Myocyte (in vitro differentiated cells): ENCODE measurements around the gene TANGO6. TPM values are rescaled to one million over a fixed set of nuclear protein-coding genes. Genes with fewer than 3 reads are reported as not detected.
A peak's percentile ranks its signal among the peaks of the same experiment; 100 is the strongest.

Experiments used
- DNase-seq: peaks from one replicate; pipeline ENCODE4 v3.0.0-alpha.2; 2012; ENCODE audit warnings: low read depth
- total RNA-seq: library from RNA; depleted of rRNA; stranded (reverse); fragments of >200 nt; gene quantifications from 2 replicates; pipeline ENCODE4 v1.2.3, GENCODE V29; 2014

Gene TANGO6
- total RNA-seq, 1 donor from 2014 or later = 11.4 TPM

DNA sequence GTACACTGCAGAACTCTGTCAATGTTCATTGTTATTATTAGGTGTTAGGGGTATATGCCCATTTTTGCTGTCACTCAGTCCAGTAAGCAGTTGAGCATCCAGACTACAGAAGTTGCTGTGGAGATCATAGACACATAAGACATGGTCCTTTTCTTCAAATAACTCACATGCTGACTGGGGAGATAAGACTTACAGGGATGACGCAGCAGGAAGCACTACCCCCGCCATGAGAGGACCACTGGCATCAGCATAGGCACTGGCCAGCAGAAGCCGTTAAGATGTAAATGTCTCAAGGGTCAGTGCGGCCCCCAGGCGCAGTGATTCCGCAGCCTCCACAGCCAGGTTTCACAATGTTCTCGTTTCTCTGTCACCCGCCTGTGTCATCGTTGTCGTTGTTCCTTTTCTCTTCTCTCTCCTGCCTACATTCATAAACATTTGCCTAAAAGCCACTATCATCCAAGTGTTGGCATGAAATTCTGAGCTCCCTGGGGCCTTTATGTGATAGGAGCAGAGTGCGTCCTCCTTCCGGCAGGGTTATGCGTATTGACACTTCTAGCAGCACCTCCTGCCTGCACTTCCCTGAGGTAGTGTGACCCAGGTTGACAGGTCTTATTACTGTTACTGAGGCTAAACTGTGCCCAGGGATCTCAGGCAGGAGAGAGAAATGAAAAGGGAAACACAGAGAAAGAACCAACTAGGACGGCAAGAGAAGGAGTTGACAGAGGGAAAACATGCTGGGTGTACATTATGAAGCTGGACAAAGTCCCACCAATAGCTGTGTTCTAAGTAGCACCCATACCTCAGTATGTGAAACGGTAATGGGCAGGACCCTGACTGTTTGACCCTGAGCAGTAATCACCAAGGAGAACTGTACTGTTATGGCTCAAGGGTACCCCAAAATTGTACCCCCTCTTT is 17.9 kb downstream of the TANGO6 start:
- DNase-seq = no peak

DNA sequence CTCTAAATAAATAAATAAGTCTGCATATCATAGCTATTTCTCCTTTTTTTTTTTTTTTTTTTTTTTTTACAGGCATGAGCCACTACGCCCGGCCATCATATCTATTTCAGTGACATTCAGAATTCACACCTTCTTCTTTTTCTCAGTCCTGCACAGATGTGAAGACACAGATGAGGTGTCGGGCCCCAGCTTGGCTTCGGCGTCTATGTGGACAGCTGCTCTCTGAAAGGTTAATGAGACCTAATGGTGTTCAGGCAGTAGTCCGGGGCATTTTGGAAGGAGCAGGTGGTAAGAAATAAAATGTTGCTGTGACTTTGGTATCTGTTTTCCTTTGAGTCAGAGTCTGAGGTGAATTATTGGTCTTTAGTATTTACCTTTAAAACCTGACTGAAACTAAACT is 23.6 kb downstream of the TANGO6 start:
- no peak for DNase-seq

- no peak for DNase-seq
Measured at GRCh38 chr16:68869492-68870088, 26.3 kb downstream of the TANGO6 start.

- DNase-seq = no peak
Measured at GRCh38 chr16:68873635-68874471, 30.5 kb downstream of the TANGO6 start.

DNA sequence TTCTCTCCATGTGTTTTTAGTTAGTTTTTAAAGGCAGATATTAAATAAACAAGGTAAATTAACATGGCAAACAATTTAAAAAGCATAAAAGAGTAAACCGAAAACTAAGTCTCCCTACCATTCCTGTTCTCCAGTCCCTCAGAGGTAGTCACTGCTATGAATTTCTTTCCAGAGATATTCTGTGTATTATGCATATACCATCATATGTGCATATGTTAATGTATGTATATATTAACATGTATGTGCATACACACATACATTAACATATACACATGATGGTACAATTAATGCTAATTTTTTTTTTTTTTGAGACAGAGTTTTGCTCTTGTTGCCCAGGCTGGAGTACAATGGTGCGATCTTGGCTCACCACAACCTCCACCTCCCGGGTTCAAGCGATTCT is 32.5 kb downstream of the TANGO6 start:
- no peak for DNase-seq

GRCh38 chr16:68883685-68884084 is 40.4 kb downstream of the TANGO6 start:
- no peak for DNase-seq

DNA sequence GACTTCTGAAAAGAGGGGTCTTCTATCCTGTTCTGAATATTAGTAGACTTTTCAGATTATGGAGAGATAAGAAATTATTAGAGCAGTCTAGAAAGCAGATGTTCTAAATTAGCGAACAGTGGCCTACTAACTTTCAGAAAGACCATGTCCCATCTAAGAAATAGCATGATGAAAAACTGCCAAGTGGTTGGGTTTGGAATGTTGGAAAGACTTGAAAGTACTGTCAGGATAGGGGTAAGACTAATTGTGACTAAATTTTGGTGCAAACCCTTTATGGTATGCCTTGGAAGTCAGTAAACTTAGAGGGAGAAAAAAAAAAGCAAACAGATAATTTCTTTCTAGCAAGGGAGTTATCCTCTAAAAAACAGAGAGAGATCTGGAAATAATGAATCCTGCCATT is 41.1 kb downstream of the TANGO6 start:
- DNase-seq = no peak

- no peak for DNase-seq
Measured at GRCh38 chr16:68884861-68885720, 41.8 kb downstream of the TANGO6 start.

- DNase-seq = no peak
Measured at GRCh38 chr16:68887107-68887506, 43.8 kb downstream of the TANGO6 start.

GRCh38 chr16:68889508-68890150 is 46.3 kb downstream of the TANGO6 start:
- no peak for DNase-seq

- no peak for DNase-seq
Measured at GRCh38 chr16:68892214-68892613, 48.9 kb downstream of the TANGO6 start.

DNA sequence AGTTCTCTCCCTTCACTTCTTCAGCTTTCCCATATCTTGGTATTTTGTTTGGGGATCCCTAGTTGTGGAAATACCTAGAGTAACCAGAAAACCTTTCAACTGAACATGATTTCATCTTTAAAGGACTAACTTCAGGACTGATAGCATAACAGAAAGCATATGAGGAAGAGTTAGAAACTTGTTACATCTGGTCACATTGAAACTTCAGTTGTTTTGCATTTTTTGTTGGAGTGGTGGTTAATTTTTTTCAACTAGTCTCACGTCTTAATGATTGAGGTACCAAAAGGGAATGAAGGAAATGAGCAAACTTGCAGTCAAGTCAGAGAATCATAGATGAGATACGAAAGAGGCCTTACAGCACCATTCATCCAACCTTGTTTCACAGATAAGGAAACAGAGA is 49.6 kb downstream of the TANGO6 start:
- no peak for DNase-seq

GRCh38 chr16:68893710-68894705 is 50.7 kb downstream of the TANGO6 start:
- DNase-seq = peak; percentile 80

GRCh38 chr16:68894714-68895113 is 51.4 kb downstream of the TANGO6 start:
- no peak for DNase-seq

DNA sequence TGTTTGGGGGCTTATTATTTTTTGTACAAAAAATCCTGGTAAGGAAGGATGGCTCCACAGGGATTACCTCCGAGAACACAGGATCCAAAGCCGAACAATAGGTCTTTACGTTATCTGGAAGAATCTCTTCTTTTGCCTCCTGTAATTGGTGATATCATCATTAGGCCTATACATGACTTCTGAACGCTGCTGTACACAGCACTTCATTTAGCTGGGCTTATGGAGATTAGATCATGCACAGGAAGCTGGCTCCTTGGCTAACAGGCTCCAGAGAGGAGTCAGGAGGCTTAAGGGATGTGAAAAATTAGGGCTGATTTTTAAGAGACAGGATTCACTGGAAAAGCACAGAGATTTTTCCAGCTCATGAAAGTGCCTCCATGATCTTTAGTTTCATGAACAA is 54.7 kb downstream of the TANGO6 start:
- DNase-seq = no peak

DNA sequence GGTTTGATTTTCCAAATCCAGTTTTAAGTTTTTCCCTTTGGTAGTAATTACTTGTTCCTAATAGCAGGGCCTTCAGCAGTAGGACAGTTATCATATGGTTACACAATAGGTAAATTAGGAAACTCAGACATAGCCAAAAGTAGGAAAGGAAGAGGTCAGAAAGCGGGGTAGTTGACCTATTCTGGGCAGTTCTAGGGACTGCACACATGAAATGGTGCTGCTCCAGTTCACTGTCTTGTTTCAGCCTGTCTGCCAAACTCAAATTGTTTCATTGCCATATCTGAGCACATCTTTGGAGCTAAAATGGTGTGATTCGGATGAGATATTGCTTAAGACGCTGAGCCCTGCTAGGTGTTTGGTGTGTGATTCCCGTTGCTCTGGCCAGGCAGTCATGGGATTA is 56.7 kb downstream of the TANGO6 start:
- DNase-seq = no peak

GRCh38 chr16:68902003-68902968 is 59.0 kb downstream of the TANGO6 start:
- peak; percentile 63 for DNase-seq

GRCh38 chr16:68902969-68903345 is 59.6 kb downstream of the TANGO6 start:
- no peak for DNase-seq
